Measurements from ENCODE around the gene RCAN3. TPM values are rescaled to one million over a fixed set of nuclear protein-coding genes. Genes with fewer than 3 reads are reported as not detected.

Gene RCAN3
- total and polyA plus RNA-seq, 2 of the 13 experiments (the other 11 are each of a cell fraction or from before 2014, with no cell fraction given) = 12.2 to 13.3 TPM

DNA sequence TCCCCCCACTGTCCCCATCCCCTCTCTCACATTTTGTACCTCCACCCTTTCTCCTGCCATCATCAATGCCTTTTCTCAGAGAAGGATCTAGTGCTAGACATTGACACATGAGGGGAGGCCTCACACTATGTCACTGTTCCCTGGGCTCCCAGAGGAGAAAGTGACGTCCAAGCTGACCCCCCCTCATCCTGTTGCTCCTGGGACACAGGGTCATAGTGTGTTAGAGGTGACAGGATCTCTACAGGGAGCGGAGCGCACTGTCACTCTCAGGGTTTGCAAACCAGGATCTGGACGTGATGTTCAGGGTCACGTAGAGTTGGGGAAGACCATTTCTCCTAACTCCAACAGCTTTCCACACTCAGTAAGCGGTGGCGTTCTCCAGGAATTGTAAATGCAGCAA, 55.8 kb downstream of the RCAN3 start (continued):
- TF ChIP-seq, protein P1, sequence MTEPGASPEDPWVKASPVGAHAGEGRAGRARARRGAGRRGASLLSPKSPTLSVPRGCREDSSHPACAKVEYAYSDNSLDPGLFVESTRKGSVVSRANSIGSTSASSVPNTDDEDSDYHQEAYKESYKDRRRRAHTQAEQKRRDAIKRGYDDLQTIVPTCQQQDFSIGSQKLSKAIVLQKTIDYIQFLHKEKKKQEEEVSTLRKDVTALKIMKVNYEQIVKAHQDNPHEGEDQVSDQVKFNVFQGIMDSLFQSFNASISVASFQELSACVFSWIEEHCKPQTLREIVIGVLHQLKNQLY (CRISPR knock-in tag; IDR thresholded peaks at IDR 0.05) = no peak
- no peak for TF ChIP-seq SPEN (CRISPR knock-in tag; IDR thresholded peaks at IDR 0.05; ENCODE audit: low read depth)
- peak; percentile 60; the same call in 1 of the 2 replicates for TF ChIP-seq HDAC2 (CRISPR knock-in tag; IDR thresholded peaks at IDR 0.05)
- TF ChIP-seq, protein P2, sequence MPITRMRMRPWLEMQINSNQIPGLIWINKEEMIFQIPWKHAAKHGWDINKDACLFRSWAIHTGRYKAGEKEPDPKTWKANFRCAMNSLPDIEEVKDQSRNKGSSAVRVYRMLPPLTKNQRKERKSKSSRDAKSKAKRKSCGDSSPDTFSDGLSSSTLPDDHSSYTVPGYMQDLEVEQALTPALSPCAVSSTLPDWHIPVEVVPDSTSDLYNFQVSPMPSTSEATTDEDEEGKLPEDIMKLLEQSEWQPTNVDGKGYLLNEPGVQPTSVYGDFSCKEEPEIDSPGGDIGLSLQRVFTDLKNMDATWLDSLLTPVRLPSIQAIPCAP (CRISPR knock-in tag; IDR thresholded peaks at IDR 0.05; ENCODE audit: low read depth) = no peak
- TF ChIP-seq ZNF501 (CRISPR knock-in tag; IDR thresholded peaks at IDR 0.05) = no peak
- TF ChIP-seq BRD4 (CRISPR knock-in tag; IDR thresholded peaks at IDR 0.05) = no peak
- peak; percentile 70 for TF ChIP-seq ELF3 (CRISPR knock-in tag; IDR thresholded peaks at IDR 0.05)
- no peak for TF ChIP-seq NFKB2 (CRISPR knock-in tag; IDR thresholded peaks at IDR 0.05; ENCODE audit: borderline replicate concordance)
- peak; percentile 54; the same call in 1 of the 2 replicates for TF ChIP-seq MED1 (CRISPR knock-in tag; IDR thresholded peaks at IDR 0.05)
- TF ChIP-seq RXRA (CRISPR knock-in tag; IDR thresholded peaks at IDR 0.05) = peak; percentile 33; the same call in 1 of the 2 replicates
- TF ChIP-seq CREB1 (IDR thresholded peaks at IDR 0.05) = peak; percentile 41; the same call in 1 of the 2 replicates
- TF ChIP-seq CREB1 (CRISPR knock-in tag; IDR thresholded peaks at IDR 0.05) = peak; percentile 78
- TF ChIP-seq ZNF709 (CRISPR knock-in tag; IDR thresholded peaks at IDR 0.05) = no peak
- peak in 1 of 2 experiments; percentile 29; a peak in 1 of 4 replicates for TF ChIP-seq EP300 (IDR thresholded peaks at IDR 0.05; ENCODE audit: low read depth in 2 of 2, low read length in 2 of 2)
- TF ChIP-seq EP300 (CRISPR knock-in tag; IDR thresholded peaks at IDR 0.05; ENCODE audit: borderline replicate concordance) = no peak
- TF ChIP-seq, protein P3, sequence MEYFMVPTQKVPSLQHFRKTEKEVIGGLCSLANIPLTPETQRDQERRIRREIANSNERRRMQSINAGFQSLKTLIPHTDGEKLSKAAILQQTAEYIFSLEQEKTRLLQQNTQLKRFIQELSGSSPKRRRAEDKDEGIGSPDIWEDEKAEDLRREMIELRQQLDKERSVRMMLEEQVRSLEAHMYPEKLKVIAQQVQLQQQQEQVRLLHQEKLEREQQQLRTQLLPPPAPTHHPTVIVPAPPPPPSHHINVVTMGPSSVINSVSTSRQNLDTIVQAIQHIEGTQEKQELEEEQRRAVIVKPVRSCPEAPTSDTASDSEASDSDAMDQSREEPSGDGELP (IDR thresholded peaks at IDR 0.05; ENCODE audit: borderline replicate concordance, low read depth) = no peak; the same call in 1 of the 2 replicates
- TF ChIP-seq ZBTB21 (CRISPR knock-in tag; IDR thresholded peaks at IDR 0.05) = peak; percentile 84
- 0 out of 2 replicates have a peak, but pooled peaks have one; percentile 57 for TF ChIP-seq KDM3A (CRISPR knock-in tag; IDR thresholded peaks at IDR 0.05; ENCODE audit: low read depth)
- no peak for TF ChIP-seq ZNF746 (CRISPR knock-in tag; IDR thresholded peaks at IDR 0.05)
- no peak for TF ChIP-seq SMAD1 (CRISPR knock-in tag; IDR thresholded peaks at IDR 0.05; ENCODE audit: borderline replicate concordance, low read depth)
- no peak for TF ChIP-seq ZNF329 (CRISPR knock-in tag; IDR thresholded peaks at IDR 0.05; ENCODE audit: low read depth)
- TF ChIP-seq, protein P4, sequence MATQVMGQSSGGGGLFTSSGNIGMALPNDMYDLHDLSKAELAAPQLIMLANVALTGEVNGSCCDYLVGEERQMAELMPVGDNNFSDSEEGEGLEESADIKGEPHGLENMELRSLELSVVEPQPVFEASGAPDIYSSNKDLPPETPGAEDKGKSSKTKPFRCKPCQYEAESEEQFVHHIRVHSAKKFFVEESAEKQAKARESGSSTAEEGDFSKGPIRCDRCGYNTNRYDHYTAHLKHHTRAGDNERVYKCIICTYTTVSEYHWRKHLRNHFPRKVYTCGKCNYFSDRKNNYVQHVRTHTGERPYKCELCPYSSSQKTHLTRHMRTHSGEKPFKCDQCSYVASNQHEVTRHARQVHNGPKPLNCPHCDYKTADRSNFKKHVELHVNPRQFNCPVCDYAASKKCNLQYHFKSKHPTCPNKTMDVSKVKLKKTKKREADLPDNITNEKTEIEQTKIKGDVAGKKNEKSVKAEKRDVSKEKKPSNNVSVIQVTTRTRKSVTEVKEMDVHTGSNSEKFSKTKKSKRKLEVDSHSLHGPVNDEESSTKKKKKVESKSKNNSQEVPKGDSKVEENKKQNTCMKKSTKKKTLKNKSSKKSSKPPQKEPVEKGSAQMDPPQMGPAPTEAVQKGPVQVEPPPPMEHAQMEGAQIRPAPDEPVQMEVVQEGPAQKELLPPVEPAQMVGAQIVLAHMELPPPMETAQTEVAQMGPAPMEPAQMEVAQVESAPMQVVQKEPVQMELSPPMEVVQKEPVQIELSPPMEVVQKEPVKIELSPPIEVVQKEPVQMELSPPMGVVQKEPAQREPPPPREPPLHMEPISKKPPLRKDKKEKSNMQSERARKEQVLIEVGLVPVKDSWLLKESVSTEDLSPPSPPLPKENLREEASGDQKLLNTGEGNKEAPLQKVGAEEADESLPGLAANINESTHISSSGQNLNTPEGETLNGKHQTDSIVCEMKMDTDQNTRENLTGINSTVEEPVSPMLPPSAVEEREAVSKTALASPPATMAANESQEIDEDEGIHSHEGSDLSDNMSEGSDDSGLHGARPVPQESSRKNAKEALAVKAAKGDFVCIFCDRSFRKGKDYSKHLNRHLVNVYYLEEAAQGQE (IDR thresholded peaks at IDR 0.05; ENCODE audit: borderline replicate concordance in 1 of 2, low read depth in 1 of 2, low read length in 2 of 2) = no peak
- TF ChIP-seq, protein P5, sequence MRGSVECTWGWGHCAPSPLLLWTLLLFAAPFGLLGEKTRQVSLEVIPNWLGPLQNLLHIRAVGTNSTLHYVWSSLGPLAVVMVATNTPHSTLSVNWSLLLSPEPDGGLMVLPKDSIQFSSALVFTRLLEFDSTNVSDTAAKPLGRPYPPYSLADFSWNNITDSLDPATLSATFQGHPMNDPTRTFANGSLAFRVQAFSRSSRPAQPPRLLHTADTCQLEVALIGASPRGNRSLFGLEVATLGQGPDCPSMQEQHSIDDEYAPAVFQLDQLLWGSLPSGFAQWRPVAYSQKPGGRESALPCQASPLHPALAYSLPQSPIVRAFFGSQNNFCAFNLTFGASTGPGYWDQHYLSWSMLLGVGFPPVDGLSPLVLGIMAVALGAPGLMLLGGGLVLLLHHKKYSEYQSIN (CRISPR knock-in tag; IDR thresholded peaks at IDR 0.05; ENCODE audit: borderline replicate concordance) = no peak
- TF ChIP-seq ZFP82 (CRISPR knock-in tag; IDR thresholded peaks at IDR 0.05; ENCODE audit: borderline replicate concordance) = no peak
- TF ChIP-seq ZBTB3 (CRISPR knock-in tag; IDR thresholded peaks at IDR 0.05; ENCODE audit: borderline replicate concordance, low read depth) = no peak
- peak; percentile 87 for TF ChIP-seq RXRB (CRISPR knock-in tag; IDR thresholded peaks at IDR 0.05; ENCODE audit: borderline replicate concordance)

All from HepG2 (cell line).